Ascending aorta (tissue), 2 donors: Measurements from ENCODE around the gene BHLHE23. TPM values are rescaled to one million over a fixed set of nuclear protein-coding genes. Genes with fewer than 3 reads are reported as not detected.

Experiments
- DNase-seq, 2 donors: peaks; one replicate each; pipeline ENCODE4 v3.0.0-alpha.2; 2019; ENCODE audit warnings: low spot score in 2 of 2
- H3K27ac ChIP-seq, 2 donors: fragments of 200-600 bp; sonication (generic); one replicate each; pipeline ENCODE4 v1.5.1; 2016 to 2017; ENCODE audit warnings: mild to moderate bottlenecking in 1 of 2
- H3K27me3 ChIP-seq: fragments of 200-600 bp; sonication (generic); one replicate; pipeline ENCODE4 v1.5.1; 2017
- H3K36me3 ChIP-seq, 2 donors: fragments of 200-600 bp; sonication (generic); one replicate each; pipeline ENCODE4 v1.5.1; 2016
- H3K4me1 ChIP-seq, 2 donors: fragments of 200-600 bp; sonication (generic); one replicate each; pipeline ENCODE4 v1.5.1; 2016 to 2017; ENCODE audit warnings: mild to moderate bottlenecking in 1 of 2
- H3K4me3 ChIP-seq, 2 donors: fragments of 200-600 bp; sonication (generic); one replicate each; pipeline ENCODE4 v1.5.1; 2016 to 2017; ENCODE audit warnings: mild to moderate bottlenecking in 1 of 2
- H3K9me3 ChIP-seq, 2 donors: fragments of 200-600 bp; sonication (generic); one replicate each; pipeline ENCODE4 v1.5.1; 2016
- intact Hi-C: fragments of 100-400 bp; cut with DNase I; formaldehyde crosslinking; loops from one replicate; pipeline ENCODE4 v1.15.1; 2023
- total RNA-seq: library from RNA; depleted of rRNA; stranded (reverse); fragments of >200 nt; gene quantifications from one replicate; pipeline ENCODE4 v1.1.0, GENCODE V29; 2016
- TF ChIP-seq, protein P1 (sequence below), 3 experiments: fragments of 200-600 bp in 2 of 3; fragments of 450-650 bp in 1 of 3; sonication (generic) in 2 of 3; IDR thresholded peaks; one replicate each; pipeline ENCODE4 v1.5.1; 2016 to 2019; ENCODE audit warnings: antibody characterized with exemption in 3 of 3, mild to moderate bottlenecking in 1 of 3, moderate library complexity in 1 of 3

BHLHE23 gene
- total RNA-seq, 1 donor from 2014 or later, result not detected

- Histone ChIP-seq H3K36me3 (no peaks in the 10 kb centered on the region), H3K9me3 (no peaks in the 10 kb centered on the region), H3K27ac (no peak overlapping the region), H3K4me1 (no peaks in the 10 kb centered on the region), H3K27me3 (no peaks in the 10 kb centered on the region), H3K4me3 (no peak overlapping the region)
- no peak for DNase-seq
- intact Hi-C loops, result no loop called here
- TF ChIP-seq, protein P1, sequence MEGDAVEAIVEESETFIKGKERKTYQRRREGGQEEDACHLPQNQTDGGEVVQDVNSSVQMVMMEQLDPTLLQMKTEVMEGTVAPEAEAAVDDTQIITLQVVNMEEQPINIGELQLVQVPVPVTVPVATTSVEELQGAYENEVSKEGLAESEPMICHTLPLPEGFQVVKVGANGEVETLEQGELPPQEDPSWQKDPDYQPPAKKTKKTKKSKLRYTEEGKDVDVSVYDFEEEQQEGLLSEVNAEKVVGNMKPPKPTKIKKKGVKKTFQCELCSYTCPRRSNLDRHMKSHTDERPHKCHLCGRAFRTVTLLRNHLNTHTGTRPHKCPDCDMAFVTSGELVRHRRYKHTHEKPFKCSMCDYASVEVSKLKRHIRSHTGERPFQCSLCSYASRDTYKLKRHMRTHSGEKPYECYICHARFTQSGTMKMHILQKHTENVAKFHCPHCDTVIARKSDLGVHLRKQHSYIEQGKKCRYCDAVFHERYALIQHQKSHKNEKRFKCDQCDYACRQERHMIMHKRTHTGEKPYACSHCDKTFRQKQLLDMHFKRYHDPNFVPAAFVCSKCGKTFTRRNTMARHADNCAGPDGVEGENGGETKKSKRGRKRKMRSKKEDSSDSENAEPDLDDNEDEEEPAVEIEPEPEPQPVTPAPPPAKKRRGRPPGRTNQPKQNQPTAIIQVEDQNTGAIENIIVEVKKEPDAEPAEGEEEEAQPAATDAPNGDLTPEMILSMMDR (IDR thresholded peaks at IDR 0.05), result no peak
These were observed 19.6 kb downstream of the BHLHE23 start for GRCh38 chr20:62987114-62987513.

DNA sequence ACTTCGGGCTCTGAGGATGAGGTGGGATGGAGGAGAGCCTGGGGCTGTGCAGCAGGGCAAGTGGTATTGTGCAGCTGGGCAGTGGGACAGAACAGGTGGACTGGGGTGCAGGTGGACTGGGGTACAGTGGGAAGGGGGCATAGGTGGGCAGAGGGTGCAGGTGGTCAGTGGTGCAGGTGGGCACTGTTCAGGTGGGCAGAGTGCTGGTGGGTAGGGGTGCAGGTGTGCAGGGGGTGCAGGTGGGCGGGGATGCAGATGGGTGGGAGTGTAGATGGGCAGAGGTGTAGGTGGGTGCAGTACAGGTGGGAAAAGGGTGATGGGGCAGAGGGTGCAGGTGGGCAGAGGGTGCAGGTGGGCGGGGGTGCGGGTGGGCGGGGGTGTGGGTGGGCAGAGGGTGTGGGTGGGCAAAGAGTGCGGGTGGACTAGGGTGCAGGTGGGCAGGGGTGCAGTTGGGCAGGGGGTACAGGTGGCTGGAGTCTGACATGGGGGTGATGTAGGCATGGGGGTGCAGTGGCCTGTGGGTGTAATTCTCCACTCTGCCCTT is 20.4 kb downstream of the BHLHE23 start:
- intact Hi-C loops, result no loop called here
- H3K4me1 ChIP-seq, result no peaks in the 10 kb centered on the region
- H3K36me3 ChIP-seq, result no peaks in the 10 kb centered on the region
- TF ChIP-seq, protein P1 (IDR thresholded peaks at IDR 0.05), result no peak
- no peak for DNase-seq
- no peaks in the 10 kb centered on the region for H3K27me3 ChIP-seq
- H3K9me3 ChIP-seq, result no peaks in the 10 kb centered on the region
- no peak overlapping the region for H3K27ac ChIP-seq
- no peak overlapping the region for H3K4me3 ChIP-seq

GRCh38 chr20:62985444-62985778 is 21.4 kb downstream of the BHLHE23 start:
- H3K4me1 ChIP-seq, result no peaks in the 10 kb centered on the region
- no peaks in the 10 kb centered on the region for H3K36me3 ChIP-seq
- no peaks in the 10 kb centered on the region for H3K9me3 ChIP-seq
- no peak overlapping the region for H3K27ac ChIP-seq
- intact Hi-C loops, result no loop called here
- no peaks in the 10 kb centered on the region for H3K27me3 ChIP-seq
- DNase-seq, result no peak
- TF ChIP-seq, protein P1 (IDR thresholded peaks at IDR 0.05), result no peak
- no peak overlapping the region for H3K4me3 ChIP-seq

- no peak overlapping the region for H3K27ac ChIP-seq
- no peaks in the 10 kb centered on the region for H3K36me3 ChIP-seq
- no peaks in the 10 kb centered on the region for H3K27me3 ChIP-seq
- H3K4me3 ChIP-seq, result no peak overlapping the region
- no peaks in the 10 kb centered on the region for H3K4me1 ChIP-seq
- H3K9me3 ChIP-seq, result no peaks in the 10 kb centered on the region
- TF ChIP-seq, protein P1 (IDR thresholded peaks at IDR 0.05), result no peak
- intact Hi-C loops, result no loop called here
- DNase-seq, result no peak
These were observed 21.9 kb downstream of the BHLHE23 start for GRCh38 chr20:62984666-62985443.

GRCh38 chr20:62983210-62983609 is 23.6 kb downstream of the BHLHE23 start:
- intact Hi-C loops, result no loop called here
- Histone ChIP-seq H3K4me3 (no peak overlapping the region), H3K9me3 (no peaks in the 10 kb centered on the region), H3K36me3 (no peaks in the 10 kb centered on the region), H3K27ac (no peak overlapping the region), H3K4me1 (no peaks in the 10 kb centered on the region), H3K27me3 (no peaks in the 10 kb centered on the region)
- DNase-seq, result no peak
- TF ChIP-seq, protein P1 (IDR thresholded peaks at IDR 0.05), result no peak
